K562 (cell line): ENCODE data around the gene NOL12. TPM values are rescaled to one million over a fixed set of nuclear protein-coding genes. Genes with fewer than 3 reads are reported as not detected.

Source experiments
- ATAC-seq: fragments of 200-7000 bp; cut with Tn5 transposase; 3 replicates; pipeline ENCODE4 v1.9.1; 2020; ENCODE audit warnings: moderate library complexity
- BruUV-seq: library from RNA; stranded (reverse); fragments of 400-500 nt; replicated peaks from 2 replicates; lab custom pipeline; 2021; lab: Mats Ljungman, UMichigan
- CTCF ChIA-PET: fragments of 300-600 bp; formaldehyde crosslinking; extraction: SDS; loops from one replicate; lab custom pipeline; 2021; ENCODE audit warnings: low intra/inter-chr PET ratio; lab: Yijun Ruan, JAX
- POLR2A ChIA-PET: fragments of 300-600, 350-650 bp; sonication (Branson Sonifier 250); formaldehyde crosslinking; extraction: SDS; loops from one replicate; lab custom pipeline; 2021; ENCODE audit warnings: antibody characterized with exemption, inconsistent platforms; lab: Yijun Ruan, JAX
- DNase-seq, 4 experiments: peaks; one replicate each; pipeline versions ENCODE4 v3.0.0 to v3.0.0-alpha.2; 2011 to 2018; ENCODE audit warnings: low spot score in 3 of 4, mixed read lengths in 3 of 4; ENCODE audit errors: extremely low read depth in 1 of 4
- FAIRE-seq: peaks from 2 replicates; lab custom pipeline; 2011; peaks lifted over from hg19 to GRCh38; lab: Jason Lieb, UNC
- H2AFZ ChIP-seq: 2 replicates; pipeline ENCODE4 v1.6.0; 2011; ENCODE audit warnings: low read depth, low read length, control low read depth, inconsistent platforms
- H3K27ac ChIP-seq: fragments of 200-600 bp; 3 replicates; pipeline ENCODE4 v1.8.0; 2011; ENCODE audit warnings: low read depth, mild to moderate bottlenecking, control low read depth, inconsistent platforms, low read length, moderate library complexity, mixed read lengths; ENCODE audit errors: extremely low read depth
- H3K27me3 ChIP-seq, 2 experiments: fragments of 300-600 bp in 1 of 2; 2 replicates in 1 of 2; 3 replicates in 1 of 2; pipeline versions ENCODE4 v1.6.0 to v1.8.0; 2011; ENCODE audit warnings: inconsistent platforms in 2 of 2, low read length in 2 of 2, mild to moderate bottlenecking in 1 of 2, mixed read lengths in 1 of 2, moderate library complexity in 1 of 2; ENCODE audit not compliant: control insufficient read depth in 2 of 2, insufficient read depth in 2 of 2
- H3K36me3 ChIP-seq: fragments of 300-600 bp; 3 replicates; pipeline ENCODE4 v1.8.0; 2011; ENCODE audit warnings: mild to moderate bottlenecking, low read length, inconsistent platforms; ENCODE audit not compliant: control insufficient read depth, insufficient read depth
- H3K4me1 ChIP-seq, 2 experiments: fragments of 200-600 bp in 1 of 2; replicated peaks in 1 of 2; 2 replicates in 1 of 2; 3 replicates in 1 of 2; pipeline versions ENCODE4 v1.5.1 to v1.8.0; 2011; ENCODE audit warnings: inconsistent platforms in 2 of 2, low read length in 2 of 2, mild to moderate bottlenecking in 1 of 2, mixed read lengths in 1 of 2, moderate library complexity in 1 of 2; ENCODE audit not compliant: control insufficient read depth in 2 of 2, insufficient read depth in 2 of 2
- H3K4me2 ChIP-seq: 2 replicates; pipeline ENCODE4 v1.6.1; 2011; ENCODE audit warnings: low read length, control low read depth, inconsistent platforms, mixed read lengths; ENCODE audit not compliant: insufficient read depth
- H3K4me3 ChIP-seq: fragments of 200-600 bp; sonication (generic), shearing (Covaris generic); 2 replicates; pipeline ENCODE4 v1.5.1; 2016; ENCODE audit warnings: control low read depth, inconsistent platforms
- H3K79me2 ChIP-seq: fragments of 200-600 bp; 3 replicates; pipeline ENCODE4 v1.8.0; 2011; ENCODE audit warnings: low read length, inconsistent platforms; ENCODE audit not compliant: control insufficient read depth, insufficient read depth
- H3K9ac ChIP-seq, 2 experiments: 2 replicates each; pipeline versions ENCODE4 v1.6.0 to v1.6.1; 2011; ENCODE audit warnings: low read depth in 2 of 2, low read length in 2 of 2, control low read depth in 1 of 2, inconsistent platforms in 1 of 2, mild to moderate bottlenecking in 1 of 2, mixed read lengths in 1 of 2; ENCODE audit not compliant: insufficient read depth in 1 of 2
- H3K9me1 ChIP-seq: one replicate; pipeline ENCODE4 v1.6.0; 2011; ENCODE audit warnings: inconsistent platforms, mild to moderate bottlenecking, low read length, moderate library complexity; ENCODE audit not compliant: control insufficient read depth, insufficient read depth
- H3K9me3 ChIP-seq: replicated peaks from 2 replicates; pipeline ENCODE4 v1.5.1; 2011; ENCODE audit warnings: low read depth, low read length, inconsistent platforms; ENCODE audit not compliant: control insufficient read depth, insufficient read depth
- H4K20me1 ChIP-seq: replicated peaks from 2 replicates; pipeline ENCODE4 v1.6.1; 2011; ENCODE audit warnings: low read length, inconsistent platforms, mixed read lengths; ENCODE audit not compliant: control insufficient read depth, insufficient read depth
- NUFIP1 ChIP-seq: fragments of 450-650 bp; IDR thresholded peaks from 2 replicates; pipeline ENCODE4 v1.6.1; 2018; ENCODE audit not compliant: partially characterized antibody
- THRB ChIP-seq: fragments of 450-650 bp; formaldehyde crosslinking; conservative IDR thresholded peaks from 2 replicates; pipeline ENCODE4 v1.4.0; 2022; ENCODE audit warnings: mild to moderate bottlenecking, missing genetic modification characterization
- ZBTB7A ChIP-seq: IDR thresholded peaks from 2 replicates; pipeline ENCODE4 v1.6.1; 2011; ENCODE audit warnings: low read depth, mild to moderate bottlenecking, low read length, moderate library complexity, borderline replicate concordance; ENCODE audit not compliant: control insufficient read depth
- WGBS: fragments of 100-300 bp; shearing (Covaris generic); methylation state at CpG from one replicate; pipeline ENCODE4 v1.1.6; 2016; ENCODE audit warnings: low coverage, mixed read lengths; ENCODE audit not compliant: insufficient coverage; ENCODE audit errors: missing lambda C conversion rate; 5-methylcytosine and 5-hydroxymethylcytosine counted together
- in situ Hi-C: fragments of 300-500 bp; cut with MboI; formaldehyde crosslinking; loops from 4 replicates; pipeline ENCODE4 v1.15.0; 2018; ENCODE audit warnings: inconsistent platforms, mixed read lengths
- intact Hi-C: fragments of 100-400 bp; cut with micrococcal nuclease; formaldehyde crosslinking; loops from 2 replicates; pipeline ENCODE4 v1.14.2; 2022
- polyA plus RNA-seq, 8 experiments: library from polyadenylated mRNA; depleted of rRNA in 4 of 8; stranded (reverse) in 5 of 8; unstranded in 3 of 8; fragments of >200 nt; fragmentation: Nextera tagmentation in 2 of 8; fragmentation: Illumina TruSeq in 1 of 8; extraction: Ambion mirVana in 2 of 8; extraction: Trizol in 1 of 8; gene quantifications; 2 replicates each; pipeline versions ENCODE4 v1.2.1 to v1.2.3, GENCODE V29; 2011 to 2014; ENCODE audit warnings: inconsistent platforms in 1 of 8, missing spikeins in 1 of 8
- total RNA-seq, 7 experiments: library from RNA; depleted of rRNA in 6 of 7; stranded (reverse); fragments of >200 nt in 6 of 7; fragmentation: Illumina TruSeq in 2 of 7; extraction: Trizol in 2 of 7; gene quantifications; 2 replicates each; pipeline versions ENCODE4 v1.2.1 to v1.2.3, GENCODE V29; 2011 to 2021; ENCODE audit warnings: low replicate concordance in 1 of 7

The NOL12 gene
- total and polyA plus RNA-seq, 9 of the 15 experiments (the other 6 are each of a cell fraction or from before 2014, with no cell fraction given) = 2.8 to 40.9 (median 28.5) TPM

- no TSS peak for BruUV-seq
- H2AFZ ChIP-seq = no peak overlapping the region
- H3K4me3 ChIP-seq = no peak overlapping the region
- no peaks in the 10 kb centered on the region for H3K9me3 ChIP-seq
- no peaks in the 10 kb centered on the region for H4K20me1 ChIP-seq
- H3K9ac ChIP-seq = peak overlapping the region in 1 of 2 experiments; percentile 33; a peak in 1 of 4 replicates
- peaks cover 0 to 28% of the 10 kb centered on the region in 2 experiments; a peak in 3 of 5 replicates for H3K4me1 ChIP-seq
- intact Hi-C loops = loop anchor here (5.0 kb wide), 1 partner anchor 53 kb away; no protein-coding TSS in a partner anchor
- H3K4me2 ChIP-seq = no peak overlapping the region
- H3K36me3 ChIP-seq = no peaks in the 10 kb centered on the region
- DNase-seq (no peak), ATAC-seq (no peak), FAIRE-seq (no peak)
- no peaks in the 10 kb centered on the region for H3K27me3 ChIP-seq
- in situ Hi-C loops = no loop called here
- no peak for TF ChIP-seq THRB
- TF ChIP-seq ZBTB7A = peak; percentile 63; the same call in 1 of the 2 replicates
- no peak for TF ChIP-seq NUFIP1
- no peaks in the 10 kb centered on the region for H3K79me2 ChIP-seq
- CTCF ChIA-PET = no interaction called here
- H3K9me1 ChIP-seq = no peaks in the 10 kb centered on the region
- 22% methylated on average over 5 of the region's 12 CpGs for WGBS
- no peak overlapping the region for H3K27ac ChIP-seq
- POLR2A ChIA-PET = interaction anchor here (0.6 kb wide), 2 partner anchors 41 to 103 kb away, joined by 3 read pairs; no protein-coding TSS in a partner anchor
Observed at GRCh38 chr22:37739035-37739434, 52.9 kb downstream of the NOL12 start.
